NT2/D1 (cell line): Measurements from ENCODE around the gene TBC1D20.
"Not testable (repeated sequence)": the region's sequence is repeated elsewhere in the genome, so short reads cannot be mapped to it uniquely, and the experiment has no call there.

Experiments
- DNase-seq: peaks from one replicate; pipeline ENCODE4 v3.0.0-alpha.2; 2011; ENCODE audit warnings: low read depth, low spot score
- H3K27me3 ChIP-seq: 2 replicates; pipeline ENCODE4 v1.6.0; 2011; ENCODE audit warnings: mild to moderate bottlenecking; ENCODE audit not compliant: insufficient read length, insufficient read depth
- H3K36me3 ChIP-seq: 2 replicates; pipeline ENCODE4 v1.6.1; 2011; ENCODE audit warnings: mild to moderate bottlenecking, low read length, mixed read lengths; ENCODE audit not compliant: insufficient read depth, insufficient read length
- H3K4me1 ChIP-seq: 2 replicates; pipeline ENCODE4 v1.5.1; 2011; ENCODE audit not compliant: insufficient read depth, insufficient read length
- H3K4me3 ChIP-seq: 2 replicates; pipeline ENCODE4 v1.5.1; 2011; ENCODE audit warnings: low read depth; ENCODE audit not compliant: insufficient read length
- H3K9ac ChIP-seq: 2 replicates; pipeline ENCODE4 v1.6.0; 2011; ENCODE audit warnings: low read depth; ENCODE audit not compliant: insufficient read length
- H3K9me3 ChIP-seq: 2 replicates; pipeline ENCODE4 v1.5.1; 2011; ENCODE audit warnings: mild to moderate bottlenecking, low read length; ENCODE audit not compliant: insufficient read depth
- SUZ12 ChIP-seq: IDR thresholded peaks from 2 replicates; pipeline ENCODE4 v1.6.1; 2011; ENCODE audit not compliant: insufficient read length, insufficient read depth; ENCODE audit errors: extremely low read depth
- YY1 ChIP-seq: IDR thresholded peaks from 2 replicates; pipeline ENCODE4 v1.6.1; 2011; ENCODE audit not compliant: insufficient read length, insufficient read depth
- ZNF274 ChIP-seq: IDR thresholded peaks from 2 replicates; pipeline ENCODE4 v1.6.1; 2011; ENCODE audit warnings: mild to moderate bottlenecking, low read depth, low read length

TBC1D20 gene, protein sequence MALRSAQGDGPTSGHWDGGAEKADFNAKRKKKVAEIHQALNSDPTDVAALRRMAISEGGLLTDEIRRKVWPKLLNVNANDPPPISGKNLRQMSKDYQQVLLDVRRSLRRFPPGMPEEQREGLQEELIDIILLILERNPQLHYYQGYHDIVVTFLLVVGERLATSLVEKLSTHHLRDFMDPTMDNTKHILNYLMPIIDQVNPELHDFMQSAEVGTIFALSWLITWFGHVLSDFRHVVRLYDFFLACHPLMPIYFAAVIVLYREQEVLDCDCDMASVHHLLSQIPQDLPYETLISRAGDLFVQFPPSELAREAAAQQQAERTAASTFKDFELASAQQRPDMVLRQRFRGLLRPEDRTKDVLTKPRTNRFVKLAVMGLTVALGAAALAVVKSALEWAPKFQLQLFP

DNA sequence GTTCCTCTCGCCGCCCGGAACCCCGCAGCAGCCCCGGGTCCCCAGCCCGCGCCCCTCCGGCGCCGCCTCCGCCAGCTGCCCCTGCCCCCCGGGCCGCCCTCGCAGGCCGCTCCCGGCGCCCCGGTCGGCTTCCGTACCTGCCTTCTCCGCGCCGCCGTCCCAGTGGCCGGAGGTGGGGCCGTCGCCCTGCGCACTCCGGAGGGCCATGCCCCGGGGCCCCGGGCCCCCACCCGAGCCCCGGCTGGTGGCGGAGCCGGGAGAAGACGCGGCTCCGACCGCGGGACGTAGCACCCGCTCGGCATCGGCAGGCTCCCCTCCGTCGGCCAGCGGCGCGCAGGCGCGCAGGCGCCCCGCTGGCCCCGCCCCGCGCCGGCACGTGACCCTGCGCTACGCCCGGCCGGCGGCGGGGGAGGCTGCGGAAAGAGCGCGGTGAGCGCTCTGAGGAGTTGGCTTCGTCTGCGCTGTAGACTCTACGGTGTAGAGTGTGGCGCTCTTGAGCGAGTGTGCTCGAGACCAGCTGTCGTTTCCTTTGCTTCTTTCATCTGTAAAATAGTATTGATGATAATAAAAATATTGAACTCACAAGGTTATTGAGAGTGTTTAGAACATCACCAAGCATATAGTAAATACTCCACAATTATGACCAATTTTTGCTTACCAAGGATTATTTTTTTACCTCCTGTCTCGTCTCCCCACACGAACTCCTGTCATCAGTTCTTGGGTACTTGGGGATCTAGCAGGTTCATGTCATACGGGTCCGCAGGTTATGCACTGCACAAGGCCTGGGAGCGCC is at the start of gene TBC1D20:
Gene TBC1D20 (minus strand): TSS at position 335 of the 793 bp plus-strand sequence. CDS start 128 bp downstream, at position 207.
- H3K4me3 ChIP-seq: peak within 1 kb of the TSS; percentile 85
- peaks cover 3% of the 10 kb centered on the region; the same call in 1 of the 2 replicates for H3K9me3 ChIP-seq
- TF ChIP-seq YY1 (no peak), ZNF274 (no peak), SUZ12 (no peak)
- no peaks in the 10 kb centered on the region for H3K36me3 ChIP-seq
- H3K27me3 ChIP-seq: peaks cover 9% of the 10 kb centered on the region
- H3K9ac ChIP-seq: peak within 1 kb of the TSS; percentile 92
- no peaks in the 10 kb centered on the region for H3K4me1 ChIP-seq
- peak; percentile 82 for DNase-seq

DNA sequence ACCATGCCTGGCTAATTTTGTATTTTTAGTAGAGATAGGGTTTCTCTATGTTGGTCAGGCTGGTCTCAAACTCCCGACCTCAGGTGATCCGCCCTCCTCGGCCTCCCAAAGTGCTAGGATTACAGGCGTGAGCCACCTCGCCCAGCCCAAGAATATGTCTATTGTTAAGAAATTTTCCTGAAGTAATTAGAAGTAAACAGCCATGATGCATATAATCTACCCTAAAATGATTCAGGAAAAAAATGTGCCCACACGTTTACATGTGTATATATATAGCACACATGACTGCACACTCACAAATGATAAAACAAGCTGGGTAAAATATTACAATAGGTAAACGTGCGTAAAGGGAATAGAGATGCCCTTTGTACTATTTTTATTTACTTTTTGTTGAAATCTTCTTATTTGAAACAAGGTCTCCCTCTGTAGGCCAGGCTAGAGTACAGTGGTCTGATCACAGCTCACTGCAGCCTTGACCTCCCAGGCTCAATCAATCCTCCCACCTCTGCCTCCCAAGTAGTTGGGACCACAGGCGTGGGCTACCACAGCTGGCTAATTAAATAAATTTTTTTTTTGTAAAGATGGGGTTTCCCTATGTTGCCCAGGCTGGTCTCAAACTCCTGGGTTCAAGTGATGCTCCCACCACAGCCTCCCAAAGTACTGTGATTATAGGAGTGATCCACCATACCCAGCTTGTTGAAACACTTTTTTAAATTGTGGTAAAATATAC is 48.2 kb upstream of the TBC1D20 start:
- H3K27me3 ChIP-seq, DNase-seq, H3K4me3 ChIP-seq, H3K4me1 ChIP-seq, H3K9ac ChIP-seq, H3K9me3 ChIP-seq: not testable (repeated sequence)
- H3K36me3 ChIP-seq: peaks cover 45% of the 10 kb centered on the region

DNA sequence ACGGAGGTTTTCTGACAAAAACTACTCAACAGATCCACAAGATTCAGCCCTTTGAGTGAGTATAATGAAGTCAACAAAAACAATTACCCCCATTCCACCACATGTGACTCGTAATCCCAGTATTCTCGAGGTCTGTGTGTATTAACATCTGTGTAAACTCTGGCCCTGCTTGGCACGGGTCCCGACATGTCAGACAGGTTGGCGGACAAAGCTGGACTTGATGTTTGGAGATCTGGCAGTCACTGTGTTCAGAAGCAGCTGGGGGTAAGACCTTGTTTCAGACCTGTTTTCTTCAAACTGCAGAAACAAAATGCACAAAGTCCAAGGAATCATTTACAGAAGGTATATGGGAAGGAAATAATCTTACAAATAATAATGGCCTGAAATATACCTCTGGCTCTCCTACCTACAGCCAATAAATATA is 46.0 kb upstream of the TBC1D20 start:
- H3K9ac ChIP-seq, H3K4me3 ChIP-seq, H3K4me1 ChIP-seq, H3K9me3 ChIP-seq, DNase-seq, H3K27me3 ChIP-seq: not testable (repeated sequence)
- peaks cover 52% of the 10 kb centered on the region for H3K36me3 ChIP-seq

DNA sequence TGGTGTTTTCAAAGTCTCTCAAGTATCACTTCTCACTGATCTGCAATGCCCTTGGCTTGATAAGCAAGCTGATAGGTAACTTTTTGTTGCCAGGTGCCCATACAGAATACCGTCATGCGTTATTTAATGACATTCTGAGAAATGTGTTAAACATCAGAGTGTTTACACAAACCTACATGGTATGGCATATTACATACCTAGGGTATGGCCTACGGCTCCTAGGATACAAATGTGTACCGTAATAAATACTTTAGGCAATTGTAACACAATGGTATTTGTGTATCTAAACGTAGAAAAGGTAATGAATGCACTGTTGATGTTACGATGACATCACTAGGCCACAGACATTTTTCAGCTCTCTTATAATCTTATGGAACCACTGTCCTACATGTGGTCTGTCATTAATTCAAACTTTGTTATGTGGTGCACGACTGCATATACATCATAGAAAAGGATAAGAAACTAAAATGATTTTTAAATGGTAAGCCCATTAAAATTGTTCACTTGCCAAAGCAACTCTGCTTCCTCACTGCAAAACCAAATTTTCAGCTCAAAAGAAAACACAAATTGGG is 45.5 kb upstream of the TBC1D20 start:
- Histone ChIP-seq H3K36me3 (peaks cover 57% of the 10 kb centered on the region), H3K9me3 (no peaks in the 10 kb centered on the region), H3K9ac (no peak overlapping the region), H3K4me3 (no peak overlapping the region), H3K4me1 (no peaks in the 10 kb centered on the region), H3K27me3 (no peaks in the 10 kb centered on the region)
- TF ChIP-seq SUZ12 (no peak), ZNF274 (no peak), YY1 (no peak)
- no peak for DNase-seq

DNA sequence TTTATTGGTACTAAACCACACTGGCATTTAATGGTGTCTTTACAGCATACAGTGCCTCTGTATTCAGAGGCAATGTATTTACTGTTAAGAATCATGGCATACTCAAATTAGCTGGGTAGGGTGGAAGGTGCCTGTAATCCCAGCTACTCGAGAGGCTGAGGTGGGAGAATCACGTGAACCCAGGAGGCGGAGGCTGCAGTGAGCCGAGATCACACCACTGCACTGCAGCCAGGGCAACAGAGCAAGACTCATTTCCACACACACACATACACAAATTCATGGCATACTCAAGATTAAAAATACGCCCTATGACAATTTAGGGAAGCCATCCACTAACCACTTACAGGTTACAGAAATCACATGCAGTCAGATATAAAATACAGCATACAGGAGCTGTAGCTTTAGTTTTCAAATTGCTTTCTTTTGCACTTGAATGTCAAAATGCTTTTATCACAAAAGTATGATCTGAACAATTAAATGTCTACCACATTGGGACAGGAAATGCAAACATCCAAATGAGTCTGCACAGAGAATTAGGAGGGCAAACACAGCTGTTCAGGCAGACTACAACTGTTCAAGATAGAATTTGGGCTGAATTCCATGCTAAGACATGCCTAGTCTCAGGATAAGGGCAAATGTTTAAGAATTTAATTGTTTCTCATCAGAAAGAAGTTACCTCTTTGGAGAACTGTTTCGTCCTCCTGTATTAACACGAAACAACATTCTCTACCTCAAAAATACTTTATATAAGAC is 44.8 kb upstream of the TBC1D20 start:
- TF ChIP-seq YY1: no peak
- TF ChIP-seq ZNF274: no peak
- TF ChIP-seq SUZ12: no peak
- Histone ChIP-seq H3K36me3 (peaks cover 64% of the 10 kb centered on the region), H3K9ac (no peak overlapping the region), H3K4me3 (no peak overlapping the region), H3K27me3 (no peaks in the 10 kb centered on the region), H3K4me1 (no peaks in the 10 kb centered on the region), H3K9me3 (no peaks in the 10 kb centered on the region)
- no peak for DNase-seq

DNA sequence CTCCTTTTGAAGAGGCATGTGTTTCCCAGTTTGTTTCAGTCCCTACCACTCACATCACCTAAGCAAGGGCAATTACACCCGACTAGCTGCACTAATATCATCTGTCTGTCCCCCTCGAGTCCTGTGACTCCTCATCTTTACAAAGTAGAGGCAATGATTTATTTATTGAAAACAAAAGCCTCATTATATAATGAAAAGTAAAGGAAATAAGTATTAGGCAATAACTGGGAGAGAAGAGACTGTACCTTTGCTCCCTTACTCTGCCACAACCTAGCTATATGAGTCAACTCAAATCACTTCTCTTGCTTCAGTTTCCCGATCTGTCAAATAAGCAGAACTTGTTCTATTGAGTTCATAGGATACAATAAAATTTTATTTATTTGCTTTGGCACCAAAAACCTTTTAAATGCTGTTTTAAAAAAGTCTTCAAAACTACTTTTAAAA is 42.3 kb upstream of the TBC1D20 start:
- Histone ChIP-seq H3K36me3 (peaks cover 76% of the 10 kb centered on the region), H3K9me3 (no peaks in the 10 kb centered on the region), H3K9ac (no peak overlapping the region), H3K27me3 (no peaks in the 10 kb centered on the region), H3K4me3 (no peak overlapping the region), H3K4me1 (no peaks in the 10 kb centered on the region)
- no peak for TF ChIP-seq ZNF274
- no peak for TF ChIP-seq YY1
- no peak for TF ChIP-seq SUZ12
- no peak for DNase-seq
